A673 (cell line): ENCODE measurements around the gene LIMCH1. TPM values are rescaled to one million over a fixed set of nuclear protein-coding genes. Genes with fewer than 3 reads are reported as not detected.
A peak's percentile ranks its signal among the peaks of the same experiment; 100 is the strongest.

Experiments used
- BruUV-seq: library from RNA; stranded (reverse); fragments of 400-500 nt; replicated peaks from 2 replicates; lab custom pipeline; 2021; lab: Mats Ljungman, UMichigan
- CTCF ChIA-PET: fragments of 300-600 bp; sonication (Branson Sonifier 250); formaldehyde crosslinking; loops from one replicate; lab custom pipeline; 2022; ENCODE audit warnings: antibody characterized with exemption; lab: Charles Lee
- POLR2A ChIA-PET: fragments of 300-600 bp; sonication (Branson Sonifier 250); formaldehyde crosslinking; loops from one replicate; lab custom pipeline; 2022; ENCODE audit warnings: antibody characterized with exemption; ENCODE audit not compliant: low non-redundant PET; lab: Charles Lee
- DNase-seq: peaks from one replicate; pipeline ENCODE4 v3.0.0-alpha.2; 2015; ENCODE audit warnings: low spot score
- H3K27ac ChIP-seq: fragments of 200-600 bp; sonication (generic); 2 replicates; pipeline ENCODE4 v1.5.1; 2016; ENCODE audit warnings: mixed run types, low read depth, mild to moderate bottlenecking, mixed read lengths, antibody characterized with exemption, low read length; ENCODE audit not compliant: poor library complexity, severe bottlenecking
- H3K27me3 ChIP-seq: fragments of 200-600 bp; sonication (generic); replicated peaks from 2 replicates; pipeline ENCODE4 v1.6.1; 2017; ENCODE audit warnings: mixed run types, low read depth, mild to moderate bottlenecking, mixed read lengths, antibody characterized with exemption, low read length; ENCODE audit not compliant: insufficient read depth, poor library complexity
- H3K36me3 ChIP-seq: fragments of 200-600 bp; sonication (generic); 2 replicates; pipeline ENCODE4 v1.6.1; 2016; ENCODE audit warnings: mixed run types, mild to moderate bottlenecking, mixed read lengths, antibody characterized with exemption, low read length; ENCODE audit not compliant: insufficient read depth, poor library complexity, severe bottlenecking
- H3K4me1 ChIP-seq: fragments of 200-600 bp; sonication (generic); 2 replicates; pipeline ENCODE4 v1.6.1; 2017; ENCODE audit warnings: mixed run types, mild to moderate bottlenecking, mixed read lengths, antibody characterized with exemption, low read length; ENCODE audit not compliant: insufficient read depth, poor library complexity, severe bottlenecking
- H3K4me3 ChIP-seq: fragments of 200-600 bp; sonication (generic); 2 replicates; pipeline ENCODE4 v1.5.1; 2016; ENCODE audit warnings: low read depth, mixed run types, mild to moderate bottlenecking, mixed read lengths, low read length; ENCODE audit not compliant: poor library complexity, severe bottlenecking
- H3K9me3 ChIP-seq: fragments of 200-600 bp; sonication (generic); 2 replicates; pipeline ENCODE4 v1.6.1; 2016; ENCODE audit warnings: mixed run types, low read depth, mild to moderate bottlenecking, mixed read lengths, antibody characterized with exemption, low read length; ENCODE audit not compliant: poor library complexity, severe bottlenecking
- EZH2 ChIP-seq: fragments of 200-600 bp; sonication (generic); IDR thresholded peaks from 2 replicates; pipeline ENCODE4 v1.6.1; 2017; ENCODE audit warnings: borderline replicate concordance, low read depth, mild to moderate bottlenecking, mixed read lengths, antibody characterized with exemption, low read length; ENCODE audit not compliant: poor library complexity, severe bottlenecking
- intact Hi-C: fragments of 100-400 bp; cut with micrococcal nuclease; formaldehyde crosslinking; loops from one replicate; pipeline ENCODE4 v1.10.0; 2022; ENCODE audit not compliant: unreplicated experiment
- total RNA-seq: library from RNA; stranded (reverse); gene quantifications from 2 replicates; pipeline ENCODE4 v1.2.3, GENCODE V29; 2021
- TF ChIP-seq, protein P1 (sequence below): fragments of 300-800, 200-600 bp; sonication (generic); conservative IDR thresholded peaks from 2 replicates; pipeline ENCODE4 v1.5.1; 2017; ENCODE audit warnings: low read depth, mild to moderate bottlenecking, antibody characterized with exemption, low read length, moderate library complexity, mixed read lengths

Gene LIMCH1
- total RNA-seq, 1 experiment from 2014 or later, result 4.0 TPM

DNA sequence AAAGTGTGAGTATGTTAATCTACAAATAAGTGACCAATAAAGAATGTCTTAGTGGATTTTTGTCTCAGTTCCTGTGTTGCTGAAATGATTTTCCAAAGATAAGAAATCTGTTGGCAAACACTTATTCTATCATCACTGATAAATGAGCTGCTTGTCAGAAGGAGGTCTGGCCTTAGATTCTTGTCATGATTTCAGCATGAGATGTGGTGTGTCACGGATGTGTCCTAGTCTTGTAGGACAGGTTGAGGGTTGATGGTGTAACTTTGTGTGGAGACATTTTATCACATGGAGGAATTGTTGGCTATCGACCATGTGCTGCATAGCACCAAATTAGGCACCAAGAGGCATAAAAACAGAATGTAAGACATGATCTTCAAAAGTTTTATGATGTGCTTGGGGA is 31.8 kb upstream of the LIMCH1 start:
- POLR2A ChIA-PET, result no interaction called here
- intact Hi-C loops, result no loop called here
- DNase-seq, result no peak

DNA sequence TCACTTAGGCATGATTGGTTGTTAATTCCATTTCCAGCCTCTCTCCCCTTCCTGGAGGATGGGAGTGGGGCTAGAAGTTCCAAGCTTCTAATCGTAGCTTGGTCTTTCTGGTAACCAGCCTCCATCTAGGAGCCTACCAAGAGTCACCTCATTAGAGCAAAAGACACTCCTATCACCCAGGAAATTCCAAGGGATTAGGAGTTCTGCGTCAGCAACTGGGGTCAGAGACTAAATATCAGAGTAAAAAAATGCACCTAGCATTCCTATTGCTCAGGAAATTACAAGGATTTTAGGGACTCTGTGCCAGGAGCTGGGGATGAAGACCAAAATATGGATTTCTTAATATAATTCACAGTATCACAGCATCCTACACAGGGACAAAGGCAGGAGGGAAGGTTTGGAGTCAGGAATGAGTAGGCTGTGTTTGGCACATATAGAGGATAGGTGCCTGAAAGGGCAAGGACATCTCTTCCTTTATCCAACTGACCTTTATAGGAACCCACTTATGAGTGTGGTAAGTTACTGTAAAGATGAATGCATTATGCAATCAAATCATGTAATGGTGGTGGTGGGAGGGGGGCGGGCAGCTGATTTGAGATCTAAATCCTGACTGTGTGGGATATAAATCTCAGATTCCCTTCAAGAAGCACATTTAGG is 30.5 kb upstream of the LIMCH1 start:
- ChIA-PET CTCF (no interaction called here), POLR2A (no interaction called here)
- Histone ChIP-seq H3K4me1 (peaks cover 9% of the 10 kb centered on the region), H3K9me3 (no peaks in the 10 kb centered on the region), H3K4me3 (no peak overlapping the region), H3K27ac (no peak overlapping the region), H3K36me3 (no peaks in the 10 kb centered on the region), H3K27me3 (no peaks in the 10 kb centered on the region)
- TF ChIP-seq EZH2, result no peak
- TF ChIP-seq, protein P1, sequence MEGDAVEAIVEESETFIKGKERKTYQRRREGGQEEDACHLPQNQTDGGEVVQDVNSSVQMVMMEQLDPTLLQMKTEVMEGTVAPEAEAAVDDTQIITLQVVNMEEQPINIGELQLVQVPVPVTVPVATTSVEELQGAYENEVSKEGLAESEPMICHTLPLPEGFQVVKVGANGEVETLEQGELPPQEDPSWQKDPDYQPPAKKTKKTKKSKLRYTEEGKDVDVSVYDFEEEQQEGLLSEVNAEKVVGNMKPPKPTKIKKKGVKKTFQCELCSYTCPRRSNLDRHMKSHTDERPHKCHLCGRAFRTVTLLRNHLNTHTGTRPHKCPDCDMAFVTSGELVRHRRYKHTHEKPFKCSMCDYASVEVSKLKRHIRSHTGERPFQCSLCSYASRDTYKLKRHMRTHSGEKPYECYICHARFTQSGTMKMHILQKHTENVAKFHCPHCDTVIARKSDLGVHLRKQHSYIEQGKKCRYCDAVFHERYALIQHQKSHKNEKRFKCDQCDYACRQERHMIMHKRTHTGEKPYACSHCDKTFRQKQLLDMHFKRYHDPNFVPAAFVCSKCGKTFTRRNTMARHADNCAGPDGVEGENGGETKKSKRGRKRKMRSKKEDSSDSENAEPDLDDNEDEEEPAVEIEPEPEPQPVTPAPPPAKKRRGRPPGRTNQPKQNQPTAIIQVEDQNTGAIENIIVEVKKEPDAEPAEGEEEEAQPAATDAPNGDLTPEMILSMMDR, result no peak
- no peak for DNase-seq
- intact Hi-C loops, result no loop called here
- no TSS peak for BruUV-seq

More for the DNA sequence above, 31.8 kb upstream of the LIMCH1 start:
- Histone ChIP-seq H3K4me3 (no peak overlapping the region), H3K27ac (no peak overlapping the region), H3K4me1 (peaks cover 9% of the 10 kb centered on the region), H3K36me3 (no peaks in the 10 kb centered on the region), H3K27me3 (no peaks in the 10 kb centered on the region), H3K9me3 (no peaks in the 10 kb centered on the region)
- TF ChIP-seq, protein P1, result no peak
- TF ChIP-seq EZH2, result no peak
- CTCF ChIA-PET, result no interaction called here
- no TSS peak for BruUV-seq

DNA sequence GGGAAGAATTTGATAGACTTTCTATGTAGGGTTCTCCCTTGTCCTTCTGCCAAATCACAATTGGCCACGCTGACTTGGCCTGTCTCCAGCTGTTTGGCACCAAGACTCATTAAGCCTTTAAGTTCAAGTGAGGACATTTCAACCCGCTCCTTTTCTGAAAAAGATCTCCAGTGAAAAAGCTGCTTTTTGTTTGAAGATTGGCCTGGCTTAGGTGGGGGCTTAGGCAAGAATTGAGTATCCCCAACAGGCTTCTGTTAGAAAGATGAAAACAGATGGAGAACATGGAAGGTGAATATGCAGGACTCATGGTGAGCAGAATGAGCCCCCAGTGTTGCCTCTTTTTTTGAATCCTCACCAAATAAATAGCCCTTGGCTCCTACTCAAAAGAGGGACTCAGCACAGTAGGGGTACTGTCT is 28.5 kb upstream of the LIMCH1 start:
- no peaks in the 10 kb centered on the region for H3K36me3 ChIP-seq
- TF ChIP-seq EZH2, result no peak
- TF ChIP-seq, protein P1, result no peak
- POLR2A ChIA-PET, result no interaction called here

More for the DNA sequence above, 28.5 kb upstream of the LIMCH1 start:
- Histone ChIP-seq H3K27ac (no peak overlapping the region), H3K4me1 (peaks cover 9% of the 10 kb centered on the region), H3K4me3 (no peak overlapping the region), H3K9me3 (no peaks in the 10 kb centered on the region), H3K27me3 (no peaks in the 10 kb centered on the region)
- CTCF ChIA-PET, result no interaction called here
- BruUV-seq, result no TSS peak
- intact Hi-C loops, result no loop called here
- peak; percentile 45 for DNase-seq
